ENCODE data around the gene SCPEP1.

DNA sequence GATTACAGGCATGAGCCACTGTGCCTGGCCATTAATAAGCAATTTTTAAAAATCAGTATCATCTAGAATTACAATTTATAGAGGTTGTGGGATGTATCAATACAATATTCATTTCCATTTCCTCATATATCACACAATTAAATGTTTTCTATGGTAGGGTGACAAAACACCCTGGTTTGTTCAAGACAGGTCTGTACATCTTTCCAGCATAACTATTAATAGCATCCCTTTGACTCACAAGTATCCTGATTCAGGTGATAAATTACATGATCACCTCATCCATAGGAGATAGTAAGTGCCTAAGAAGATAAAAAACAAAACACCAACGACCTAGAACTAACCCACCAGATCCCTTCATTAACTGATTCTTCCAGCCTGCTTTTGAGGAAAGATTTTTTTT, 30.2 kb upstream of the SCPEP1 start:
- TF ChIP-seq POLR2A (IDR thresholded peaks at IDR 0.05) (no peak), POLR2AphosphoS5 (IDR thresholded peaks at IDR 0.05) (no peak)
- TF ChIP-seq, protein P1, sequence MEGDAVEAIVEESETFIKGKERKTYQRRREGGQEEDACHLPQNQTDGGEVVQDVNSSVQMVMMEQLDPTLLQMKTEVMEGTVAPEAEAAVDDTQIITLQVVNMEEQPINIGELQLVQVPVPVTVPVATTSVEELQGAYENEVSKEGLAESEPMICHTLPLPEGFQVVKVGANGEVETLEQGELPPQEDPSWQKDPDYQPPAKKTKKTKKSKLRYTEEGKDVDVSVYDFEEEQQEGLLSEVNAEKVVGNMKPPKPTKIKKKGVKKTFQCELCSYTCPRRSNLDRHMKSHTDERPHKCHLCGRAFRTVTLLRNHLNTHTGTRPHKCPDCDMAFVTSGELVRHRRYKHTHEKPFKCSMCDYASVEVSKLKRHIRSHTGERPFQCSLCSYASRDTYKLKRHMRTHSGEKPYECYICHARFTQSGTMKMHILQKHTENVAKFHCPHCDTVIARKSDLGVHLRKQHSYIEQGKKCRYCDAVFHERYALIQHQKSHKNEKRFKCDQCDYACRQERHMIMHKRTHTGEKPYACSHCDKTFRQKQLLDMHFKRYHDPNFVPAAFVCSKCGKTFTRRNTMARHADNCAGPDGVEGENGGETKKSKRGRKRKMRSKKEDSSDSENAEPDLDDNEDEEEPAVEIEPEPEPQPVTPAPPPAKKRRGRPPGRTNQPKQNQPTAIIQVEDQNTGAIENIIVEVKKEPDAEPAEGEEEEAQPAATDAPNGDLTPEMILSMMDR (IDR thresholded peaks at IDR 0.05), result no peak

All from prostate gland (tissue), 2 donors.